HepG2 (cell line): ENCODE measurements around the gene MAP4K3. TPM values are rescaled to one million over a fixed set of nuclear protein-coding genes. Genes with fewer than 3 reads are reported as not detected.

ENCODE experiments used
- ARID3A ChIP-seq: IDR thresholded peaks from 2 replicates; pipeline ENCODE4 v1.6.1; 2012; ENCODE audit warnings: low read depth, low read length, improper control_type of control experiment
- CHD4 ChIP-seq: fragments of 200-600 bp; sonication (generic); IDR thresholded peaks from 2 replicates; pipeline ENCODE4 v1.7.0; 2017; ENCODE audit warnings: mild to moderate bottlenecking, low read length, borderline replicate concordance
- CREM ChIP-seq, 2 experiments: sonication (generic) in 1 of 2; formaldehyde crosslinking in 1 of 2; IDR thresholded peaks; 2 replicates each; pipeline versions ENCODE4 v1.4.0 to v1.6.1; 2016 to 2020; ENCODE audit warnings: antibody characterized with exemption in 1 of 2, mild to moderate bottlenecking in 1 of 2, missing genetic modification reagents in 1 of 2
- ERF ChIP-seq: IDR thresholded peaks from 2 replicates; pipeline ENCODE4 v1.6.1; 2018; ENCODE audit warnings: missing biosample characterization, missing genetic modification reagents
- FOXA1 ChIP-seq, 2 experiments: fragments of 450-650 bp in 1 of 2; sonication (generic) in 1 of 2; formaldehyde crosslinking in 1 of 2; IDR thresholded peaks; 2 replicates each; pipeline versions ENCODE4 v1.4.0 to v1.6.1; 2016 to 2020; ENCODE audit warnings: missing genetic modification reagents in 1 of 2
- FOXK1 ChIP-seq: sonication (generic); formaldehyde crosslinking; IDR thresholded peaks from 2 replicates; pipeline ENCODE4 v1.4.0; 2020; ENCODE audit warnings: low read depth, missing genetic modification reagents, borderline replicate concordance
- GATAD2A ChIP-seq: IDR thresholded peaks from 2 replicates; pipeline ENCODE4 v1.6.1; 2016
- KLF11 ChIP-seq: IDR thresholded peaks from 2 replicates; pipeline ENCODE4 v1.6.1; 2016; ENCODE audit warnings: missing compliant biosample characterization
- PPARG ChIP-seq: conservative IDR thresholded peaks from 2 replicates; pipeline ENCODE4 v1.6.1; 2016; ENCODE audit warnings: missing biosample characterization, missing genetic modification reagents
- RAD21 ChIP-seq: fragments of 450-650 bp; formaldehyde crosslinking; IDR thresholded peaks from 2 replicates; pipeline ENCODE4 v1.5.0; 2020; ENCODE audit warnings: mild to moderate bottlenecking
- SNRNP70 ChIP-seq: fragments of 200-400 bp; formaldehyde crosslinking; IDR thresholded peaks from 2 replicates; pipeline ENCODE4 v1.6.1; 2017; ENCODE audit warnings: mild to moderate bottlenecking, low read depth, low read length, moderate library complexity
- SOX13 ChIP-seq, 3 experiments: fragments of 450-650 bp in 1 of 3; sonication (generic) in 1 of 3; formaldehyde crosslinking in 1 of 3; IDR thresholded peaks in 2 of 3; conservative IDR thresholded peaks in 1 of 3; 2 replicates each; pipeline versions ENCODE4 v1.5.0 to v1.6.1; 2016 to 2020; ENCODE audit warnings: antibody characterized with exemption in 1 of 3, mild to moderate bottlenecking in 1 of 3, missing compliant biosample characterization in 1 of 3, missing genetic modification reagents in 1 of 3, moderate library complexity in 1 of 3
- XBP1 ChIP-seq: sonication (generic); formaldehyde crosslinking; IDR thresholded peaks from 2 replicates; pipeline ENCODE4 v1.5.0; 2020; ENCODE audit warnings: missing genetic modification reagents
- ZMYM4 ChIP-seq: sonication (generic); formaldehyde crosslinking; IDR thresholded peaks from 2 replicates; pipeline ENCODE4 v1.8.1; 2023; ENCODE audit warnings: mild to moderate bottlenecking, missing genetic modification reagents
- ZNF253 ChIP-seq: sonication (generic); formaldehyde crosslinking; IDR thresholded peaks from 2 replicates; pipeline ENCODE4 v1.8.0; 2022; ENCODE audit warnings: mild to moderate bottlenecking, missing genetic modification reagents, borderline replicate concordance
- ZNF3 ChIP-seq: IDR thresholded peaks from 2 replicates; pipeline ENCODE4 v1.7.0; 2017; ENCODE audit warnings: inconsistent platforms
- ZNF326 ChIP-seq: sonication (generic); formaldehyde crosslinking; IDR thresholded peaks from 2 replicates; pipeline ENCODE4 v1.4.0; 2020; ENCODE audit warnings: missing genetic modification reagents, borderline replicate concordance
- ZNF331 ChIP-seq: sonication (generic); formaldehyde crosslinking; IDR thresholded peaks from 2 replicates; pipeline ENCODE4 v1.4.0; 2020; ENCODE audit warnings: missing genetic modification reagents
- ZNF589 ChIP-seq: sonication (generic); formaldehyde crosslinking; conservative IDR thresholded peaks from 2 replicates; pipeline ENCODE4 v1.8.0; 2022; ENCODE audit warnings: mild to moderate bottlenecking, moderate library complexity, missing genetic modification reagents
- ZNF841 ChIP-seq: sonication (generic); formaldehyde crosslinking; IDR thresholded peaks from 2 replicates; pipeline ENCODE4 v1.8.1; 2023; ENCODE audit warnings: missing genetic modification reagents, borderline replicate concordance
- ZUFSP ChIP-seq: sonication (generic); formaldehyde crosslinking; IDR thresholded peaks from 2 replicates; pipeline ENCODE4 v1.9.0; 2021; ENCODE audit warnings: missing genetic modification reagents, mild to moderate bottlenecking, borderline replicate concordance
- polyA plus RNA-seq, 8 experiments: library from polyadenylated mRNA; depleted of rRNA in 3 of 8; stranded (reverse) in 7 of 8; unstranded in 1 of 8; fragments of >200 nt; fragmentation: Illumina TruSeq in 4 of 8; extraction: Trizol in 4 of 8; gene quantifications; 2 replicates each; pipeline versions ENCODE4 v1.2.1 to v1.2.3, GENCODE V29; 2011 to 2016; ENCODE audit warnings: low read depth in 4 of 8, missing spikeins in 1 of 8, mixed read lengths in 1 of 8; ENCODE audit not compliant: insufficient read depth in 1 of 8
- total RNA-seq, 5 experiments: library from RNA; depleted of rRNA; stranded (reverse); fragments of >200 nt; fragmentation: Illumina TruSeq; extraction: Trizol; gene quantifications; 2 replicates each; pipeline ENCODE4 v1.2.3, GENCODE V29; 2016; ENCODE audit warnings: low read depth in 1 of 5
- TF ChIP-seq, protein P1 (sequence below): IDR thresholded peaks from 2 replicates; pipeline ENCODE4 v1.6.1; 2016; ENCODE audit warnings: low read depth

The MAP4K3 gene
- total and polyA plus RNA-seq, 2 of the 13 experiments (the other 11 are each of a cell fraction or from before 2014, with no cell fraction given) = 45.9 to 53.2 TPM

DNA sequence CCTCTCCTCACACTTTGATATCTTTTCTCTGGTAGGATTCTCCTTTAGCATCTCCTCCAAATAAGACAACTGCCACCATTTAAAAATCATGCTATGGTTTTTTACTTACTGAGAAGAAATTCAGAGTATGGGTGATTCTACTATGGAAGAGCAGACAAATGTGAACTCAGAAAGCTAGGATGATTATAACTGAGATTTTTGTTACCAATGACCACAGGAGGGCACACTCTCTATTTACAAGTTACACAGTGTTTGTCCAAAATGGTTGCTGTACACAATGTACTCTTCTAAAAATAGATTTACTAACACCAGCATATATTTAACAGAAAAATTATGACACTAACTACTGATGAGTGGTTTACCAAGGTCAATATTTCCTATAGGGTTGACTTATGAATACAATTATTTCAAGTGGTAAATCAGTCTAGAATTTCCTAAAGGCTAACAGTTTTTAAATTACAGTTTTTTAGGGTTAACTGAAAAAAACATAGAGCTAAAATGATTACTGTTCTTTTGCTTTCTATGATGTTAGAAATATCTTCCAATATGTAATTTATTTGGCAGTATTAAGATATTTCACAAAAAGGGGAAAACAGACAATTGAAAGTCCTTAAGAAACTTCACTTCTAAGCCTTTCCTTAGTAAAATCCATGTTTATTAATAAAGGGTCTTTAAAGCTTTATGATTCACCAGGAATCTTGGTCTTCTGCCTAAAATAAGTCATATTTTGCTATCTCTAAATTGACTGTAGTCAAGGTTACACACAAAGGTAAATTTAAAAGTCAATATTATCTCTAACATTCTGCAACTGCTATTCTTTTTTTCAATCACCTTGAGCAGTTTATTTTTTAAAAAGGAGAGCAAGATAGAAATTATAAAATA lies 57.2 kb downstream of the MAP4K3 start (continued):
- TF ChIP-seq ZUFSP (CRISPR knock-in tag) (no peak), ZNF3 (no peak), XBP1 (CRISPR knock-in tag) (no peak), CREM (IDR thresholded peaks at IDR 0.05) (0 out of 2 replicates have a peak, but pooled peaks have one; percentile 12), CREM (CRISPR knock-in tag; IDR thresholded peaks at IDR 0.05) (no peak), SNRNP70 (no peak), ZNF331 (0 out of 2 replicates have a peak, but pooled peaks have one; percentile 43), PPARG (CRISPR knock-in tag) (0 out of 2 replicates have a peak, but pooled peaks have one; percentile 30), KLF11 (CRISPR knock-in tag) (0 out of 2 replicates have a peak, but pooled peaks have one; percentile 70), ZMYM4 (CRISPR knock-in tag) (peak; percentile 22; the same call in 1 of the 2 replicates), ZNF253 (CRISPR knock-in tag) (no peak), RAD21 (CRISPR knock-in tag) (peak; percentile 73), ARID3A (0 out of 2 replicates have a peak, but pooled peaks have one; percentile 39), ZNF589 (CRISPR knock-in tag) (no peak), FOXA1 (IDR thresholded peaks at IDR 0.05) (no peak), FOXA1 (CRISPR knock-in tag; IDR thresholded peaks at IDR 0.05) (peak; percentile 91), ZNF841 (no peak), ZNF326 (CRISPR knock-in tag) (no peak), SOX13 (IDR thresholded peaks at IDR 0.05) (no peak), SOX13 (CRISPR knock-in tag; conservative IDR thresholded peaks at IDR 0.05 in 1 of 2, IDR thresholded peaks at IDR 0.05 in 1 of 2) (peak in 1 of 2 experiments; percentile 23; a peak in 1 of 4 replicates), FOXK1 (CRISPR knock-in tag) (peak; percentile 72; the same call in 1 of the 2 replicates), GATAD2A (peak; percentile 51), CHD4 (no peak; the same call in 1 of the 2 replicates), ERF (CRISPR knock-in tag) (no peak)
- TF ChIP-seq, protein P1, sequence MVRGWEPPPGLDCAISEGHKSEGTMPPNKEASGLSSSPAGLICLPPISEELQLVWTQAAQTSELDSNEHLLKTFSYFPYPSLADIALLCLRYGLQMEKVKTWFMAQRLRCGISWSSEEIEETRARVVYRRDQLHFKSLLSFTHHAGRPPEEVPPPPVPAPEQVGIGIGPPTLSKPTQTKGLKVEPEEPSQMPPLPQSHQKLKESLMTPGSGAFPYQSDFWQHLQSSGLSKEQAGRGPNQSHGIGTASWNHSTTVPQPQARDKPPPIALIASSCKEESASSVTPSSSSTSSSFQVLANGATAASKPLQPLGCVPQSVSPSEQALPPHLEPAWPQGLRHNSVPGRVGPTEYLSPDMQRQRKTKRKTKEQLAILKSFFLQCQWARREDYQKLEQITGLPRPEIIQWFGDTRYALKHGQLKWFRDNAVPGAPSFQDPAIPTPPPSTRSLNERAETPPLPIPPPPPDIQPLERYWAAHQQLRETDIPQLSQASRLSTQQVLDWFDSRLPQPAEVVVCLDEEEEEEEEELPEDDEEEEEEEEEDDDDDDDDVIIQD (CRISPR knock-in tag) = peak; percentile 39; the same call in 1 of the 2 replicates
